HEK293 (cell line): Measurements from ENCODE around the gene CNOT4.

Experiments used
- FEZF1 ChIP-seq: fragments of 450-650 bp; formaldehyde crosslinking; IDR thresholded peaks from 2 replicates; pipeline ENCODE4 v1.5.1; 2016; ENCODE audit warnings: missing biosample characterization, missing genetic modification characterization
- TF ChIP-seq, protein P1 (sequence below): fragments of 450-650 bp; formaldehyde crosslinking; IDR thresholded peaks from 2 replicates; pipeline ENCODE4 v1.5.1; 2016; ENCODE audit warnings: missing biosample characterization, missing genetic modification characterization
- TF ChIP-seq, protein P2 (sequence below): fragments of 450-650 bp; formaldehyde crosslinking; IDR thresholded peaks from 2 replicates; pipeline ENCODE4 v1.5.1; 2016; ENCODE audit warnings: missing biosample characterization, missing genetic modification characterization
- TF ChIP-seq, protein P3 (sequence below): fragments of 450-650 bp; formaldehyde crosslinking; IDR thresholded peaks from 2 replicates; pipeline ENCODE4 v1.5.1; 2016; ENCODE audit warnings: missing biosample characterization, missing genetic modification characterization

- TF ChIP-seq, protein P1, sequence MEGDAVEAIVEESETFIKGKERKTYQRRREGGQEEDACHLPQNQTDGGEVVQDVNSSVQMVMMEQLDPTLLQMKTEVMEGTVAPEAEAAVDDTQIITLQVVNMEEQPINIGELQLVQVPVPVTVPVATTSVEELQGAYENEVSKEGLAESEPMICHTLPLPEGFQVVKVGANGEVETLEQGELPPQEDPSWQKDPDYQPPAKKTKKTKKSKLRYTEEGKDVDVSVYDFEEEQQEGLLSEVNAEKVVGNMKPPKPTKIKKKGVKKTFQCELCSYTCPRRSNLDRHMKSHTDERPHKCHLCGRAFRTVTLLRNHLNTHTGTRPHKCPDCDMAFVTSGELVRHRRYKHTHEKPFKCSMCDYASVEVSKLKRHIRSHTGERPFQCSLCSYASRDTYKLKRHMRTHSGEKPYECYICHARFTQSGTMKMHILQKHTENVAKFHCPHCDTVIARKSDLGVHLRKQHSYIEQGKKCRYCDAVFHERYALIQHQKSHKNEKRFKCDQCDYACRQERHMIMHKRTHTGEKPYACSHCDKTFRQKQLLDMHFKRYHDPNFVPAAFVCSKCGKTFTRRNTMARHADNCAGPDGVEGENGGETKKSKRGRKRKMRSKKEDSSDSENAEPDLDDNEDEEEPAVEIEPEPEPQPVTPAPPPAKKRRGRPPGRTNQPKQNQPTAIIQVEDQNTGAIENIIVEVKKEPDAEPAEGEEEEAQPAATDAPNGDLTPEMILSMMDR (tag by site-specific recombination): no peak
- TF ChIP-seq, protein P2, sequence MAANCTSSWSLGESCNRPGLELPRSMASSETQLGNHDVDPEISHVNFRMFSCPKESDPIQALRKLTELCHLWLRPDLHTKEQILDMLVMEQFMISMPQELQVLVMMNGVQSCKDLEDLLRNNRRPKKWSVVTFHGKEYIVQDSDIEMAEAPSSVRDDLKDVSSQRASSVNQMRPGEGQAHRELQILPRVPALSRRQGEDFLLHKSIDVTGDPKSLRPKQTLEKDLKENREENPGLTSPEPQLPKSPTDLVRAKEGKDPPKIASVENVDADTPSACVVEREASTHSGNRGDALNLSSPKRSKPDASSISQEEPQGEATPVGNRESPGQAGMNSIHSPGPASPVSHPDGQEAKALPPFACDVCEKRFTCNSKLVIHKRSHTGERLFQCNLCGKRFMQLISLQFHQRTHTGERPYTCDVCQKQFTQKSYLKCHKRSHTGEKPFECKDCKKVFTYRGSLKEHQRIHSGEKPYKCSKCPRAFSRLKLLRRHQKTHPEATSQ (tag by site-specific recombination): no peak
- TF ChIP-seq, protein P3, sequence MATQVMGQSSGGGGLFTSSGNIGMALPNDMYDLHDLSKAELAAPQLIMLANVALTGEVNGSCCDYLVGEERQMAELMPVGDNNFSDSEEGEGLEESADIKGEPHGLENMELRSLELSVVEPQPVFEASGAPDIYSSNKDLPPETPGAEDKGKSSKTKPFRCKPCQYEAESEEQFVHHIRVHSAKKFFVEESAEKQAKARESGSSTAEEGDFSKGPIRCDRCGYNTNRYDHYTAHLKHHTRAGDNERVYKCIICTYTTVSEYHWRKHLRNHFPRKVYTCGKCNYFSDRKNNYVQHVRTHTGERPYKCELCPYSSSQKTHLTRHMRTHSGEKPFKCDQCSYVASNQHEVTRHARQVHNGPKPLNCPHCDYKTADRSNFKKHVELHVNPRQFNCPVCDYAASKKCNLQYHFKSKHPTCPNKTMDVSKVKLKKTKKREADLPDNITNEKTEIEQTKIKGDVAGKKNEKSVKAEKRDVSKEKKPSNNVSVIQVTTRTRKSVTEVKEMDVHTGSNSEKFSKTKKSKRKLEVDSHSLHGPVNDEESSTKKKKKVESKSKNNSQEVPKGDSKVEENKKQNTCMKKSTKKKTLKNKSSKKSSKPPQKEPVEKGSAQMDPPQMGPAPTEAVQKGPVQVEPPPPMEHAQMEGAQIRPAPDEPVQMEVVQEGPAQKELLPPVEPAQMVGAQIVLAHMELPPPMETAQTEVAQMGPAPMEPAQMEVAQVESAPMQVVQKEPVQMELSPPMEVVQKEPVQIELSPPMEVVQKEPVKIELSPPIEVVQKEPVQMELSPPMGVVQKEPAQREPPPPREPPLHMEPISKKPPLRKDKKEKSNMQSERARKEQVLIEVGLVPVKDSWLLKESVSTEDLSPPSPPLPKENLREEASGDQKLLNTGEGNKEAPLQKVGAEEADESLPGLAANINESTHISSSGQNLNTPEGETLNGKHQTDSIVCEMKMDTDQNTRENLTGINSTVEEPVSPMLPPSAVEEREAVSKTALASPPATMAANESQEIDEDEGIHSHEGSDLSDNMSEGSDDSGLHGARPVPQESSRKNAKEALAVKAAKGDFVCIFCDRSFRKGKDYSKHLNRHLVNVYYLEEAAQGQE (tag by site-specific recombination): no peak
- no peak for TF ChIP-seq FEZF1 (tag by site-specific recombination)
These were observed 95.7 kb downstream of the CNOT4 start for GRCh38 chr7:135414208-135414607.
